IMR-90 (cell line): ENCODE measurements around the gene BLTP3A. TPM values are rescaled to one million over a fixed set of nuclear protein-coding genes. Genes with fewer than 3 reads are reported as not detected.

ENCODE experiments used
- ATAC-seq: fragments of 200-7000 bp; cut with Tn5 transposase; 2 replicates; pipeline ENCODE4 v1.9.1; 2020; ENCODE audit warnings: low read depth, mild to moderate bottlenecking, moderate library complexity
- BruUV-seq: library from RNA; stranded (reverse); fragments of 400-500 nt; replicated peaks from 2 replicates; lab custom pipeline; 2021; lab: Mats Ljungman, UMichigan
- CTCF ChIA-PET: fragments of 300-600 bp; formaldehyde crosslinking; extraction: SDS; loops from one replicate; lab custom pipeline; 2021; ENCODE audit warnings: antibody characterized with exemption; lab: Yijun Ruan, JAX
- POLR2A ChIA-PET: fragments of 300-600 bp; sonication (Branson Sonifier 250); formaldehyde crosslinking; loops from one replicate; lab custom pipeline; 2022; ENCODE audit warnings: antibody characterized with exemption; ENCODE audit not compliant: unreplicated experiment; lab: Charles Lee
- DNase-seq: peaks from one replicate; pipeline ENCODE4 v3.0.0; 2013
- H2AFZ ChIP-seq: replicated peaks from 2 replicates; pipeline ENCODE3; 2013; ENCODE audit warnings: low read length, mild to moderate bottlenecking; ENCODE audit not compliant: poor library complexity
- H2AK5ac ChIP-seq: 2 replicates; pipeline ENCODE4 v1.6.1; 2013; ENCODE audit warnings: low read depth, low read length, inconsistent platforms
- H2AK9ac ChIP-seq: replicated peaks from 2 replicates; pipeline ENCODE3; 2013; ENCODE audit warnings: mild to moderate bottlenecking, low read depth, low read length, moderate library complexity; ENCODE audit not compliant: poor library complexity
- H2BK120ac ChIP-seq: 2 replicates; pipeline ENCODE4 v1.6.1; 2013; ENCODE audit warnings: low read depth, low read length, inconsistent platforms
- H2BK15ac ChIP-seq: 3 replicates; pipeline ENCODE4 v1.6.1; 2013; ENCODE audit warnings: low read depth, low read length, inconsistent platforms
- H2BK20ac ChIP-seq: 2 replicates; pipeline ENCODE4 v1.6.1; 2013; ENCODE audit warnings: low read depth, mild to moderate bottlenecking, inconsistent platforms, low read length, moderate library complexity
- H2BK5ac ChIP-seq: 2 replicates; pipeline ENCODE4 v1.6.1; 2013; ENCODE audit warnings: mild to moderate bottlenecking, low read depth, low read length, inconsistent platforms; ENCODE audit not compliant: poor library complexity, severe bottlenecking
- H3K14ac ChIP-seq: replicated peaks from 2 replicates; pipeline ENCODE4 v1.6.1; 2013; ENCODE audit warnings: low read depth, low read length, inconsistent platforms
- H3K18ac ChIP-seq: 2 replicates; pipeline ENCODE4 v1.6.1; 2013; ENCODE audit warnings: low read depth, low read length, control low read depth
- H3K23ac ChIP-seq: 2 replicates; pipeline ENCODE4 v1.6.1; 2013; ENCODE audit warnings: low read depth, low read length, inconsistent platforms
- H3K27ac ChIP-seq: 2 replicates; pipeline ENCODE4 v1.5.1; 2013; ENCODE audit warnings: mild to moderate bottlenecking, control low read depth, low read length; ENCODE audit not compliant: insufficient read depth
- H3K27me3 ChIP-seq: 2 replicates; pipeline ENCODE4 v1.6.1; 2013; ENCODE audit warnings: low read length; ENCODE audit not compliant: control insufficient read depth, insufficient read depth
- H3K36me3 ChIP-seq: 2 replicates; pipeline ENCODE4 v1.6.1; 2013; ENCODE audit warnings: low read length, mixed read lengths; ENCODE audit not compliant: control insufficient read depth, insufficient read depth
- H3K4ac ChIP-seq: 2 replicates; pipeline ENCODE4 v1.6.1; 2013; ENCODE audit warnings: low read depth, low read length, inconsistent platforms
- H3K4me1 ChIP-seq: 2 replicates; pipeline ENCODE4 v1.6.1; 2013; ENCODE audit warnings: low read length, mixed read lengths; ENCODE audit not compliant: control insufficient read depth, insufficient read depth
- H3K4me2 ChIP-seq: 2 replicates; pipeline ENCODE4 v1.6.1; 2013; ENCODE audit warnings: low read depth, mild to moderate bottlenecking, control low read depth, low read length, moderate library complexity
- H3K4me3 ChIP-seq: 2 replicates; pipeline ENCODE4 v1.5.1; 2013; ENCODE audit warnings: low read depth, mild to moderate bottlenecking, control low read depth, low read length, moderate library complexity; ENCODE audit not compliant: insufficient read depth
- H3K56ac ChIP-seq: 2 replicates; pipeline ENCODE4 v1.6.1; 2013; ENCODE audit warnings: low read length, inconsistent platforms; ENCODE audit not compliant: insufficient read depth; ENCODE audit errors: extremely low read depth
- H3K79me1 ChIP-seq, 2 experiments: 2 replicates each; pipeline ENCODE4 v1.6.1; 2013; ENCODE audit warnings: low read length in 2 of 2, inconsistent platforms in 1 of 2, low read depth in 1 of 2
- H3K9ac ChIP-seq: 2 replicates; pipeline ENCODE4 v1.6.1; 2013; ENCODE audit warnings: low read depth, low read length, control low read depth
- H3K9me1 ChIP-seq: 2 replicates; pipeline ENCODE4 v1.6.1; 2013; ENCODE audit warnings: low read length, inconsistent platforms; ENCODE audit not compliant: insufficient read depth
- H3K9me3 ChIP-seq: 2 replicates; pipeline ENCODE4 v1.6.1; 2013; ENCODE audit warnings: low read length; ENCODE audit not compliant: control insufficient read depth, insufficient read depth
- H4K20me1 ChIP-seq: 2 replicates; pipeline ENCODE4 v1.6.1; 2013; ENCODE audit warnings: low read length, inconsistent platforms; ENCODE audit not compliant: insufficient read depth
- H4K5ac ChIP-seq: 2 replicates; pipeline ENCODE4 v1.6.1; 2013; ENCODE audit warnings: mild to moderate bottlenecking, low read depth, low read length, control low read depth
- H4K8ac ChIP-seq, 2 experiments: 2 replicates each; pipeline ENCODE4 v1.6.1; 2013; ENCODE audit warnings: low read depth in 2 of 2, low read length in 2 of 2, control low read depth in 1 of 2, inconsistent platforms in 1 of 2
- H4K91ac ChIP-seq: 2 replicates; pipeline ENCODE4 v1.6.1; 2013; ENCODE audit warnings: low read depth, low read length, inconsistent platforms; ENCODE audit not compliant: insufficient read depth
- BHLHE40 ChIP-seq: fragments of 150-350 bp; IDR thresholded peaks from 2 replicates; pipeline ENCODE4 v1.6.1; 2016; ENCODE audit warnings: mild to moderate bottlenecking, low read depth, low read length
- CHD1 ChIP-seq: IDR thresholded peaks from 2 replicates; pipeline ENCODE4 v1.6.1; 2012; ENCODE audit warnings: low read depth, low read length, improper control_type of control experiment
- CTCF ChIP-seq: conservative IDR thresholded peaks from 2 replicates; pipeline ENCODE4 v1.5.1; 2012; ENCODE audit warnings: mild to moderate bottlenecking, low read depth, low read length, improper control_type of control experiment
- ELK1 ChIP-seq: fragments of 150-350 bp; IDR thresholded peaks from 2 replicates; pipeline ENCODE4 v1.6.1; 2016; ENCODE audit warnings: low read depth, mild to moderate bottlenecking, low read length, moderate library complexity, borderline replicate concordance
- FOS ChIP-seq: fragments of 150-350 bp; IDR thresholded peaks from 2 replicates; pipeline ENCODE4 v1.6.1; 2016; ENCODE audit warnings: low read depth, low read length
- MAZ ChIP-seq: IDR thresholded peaks from 2 replicates; pipeline ENCODE4 v1.6.1; 2012; ENCODE audit warnings: low read depth, mild to moderate bottlenecking, low read length, improper control_type of control experiment, moderate library complexity, borderline replicate concordance
- MXI1 ChIP-seq: IDR thresholded peaks from 2 replicates; pipeline ENCODE4 v1.6.1; 2012; ENCODE audit warnings: low read depth, mild to moderate bottlenecking, low read length, moderate library complexity, borderline replicate concordance
- NFE2L2 ChIP-seq: fragments of 150-350 bp; IDR thresholded peaks from 2 replicates; pipeline ENCODE4 v1.6.1; 2016; ENCODE audit warnings: low read depth, mild to moderate bottlenecking, low read length
- POLR2A ChIP-seq: IDR thresholded peaks from 2 replicates; pipeline ENCODE4 v1.6.1; 2012; ENCODE audit warnings: mild to moderate bottlenecking, low read depth, low read length
- RAD21 ChIP-seq: IDR thresholded peaks from 2 replicates; pipeline ENCODE4 v1.6.1; 2012; ENCODE audit warnings: low read length, improper control_type of control experiment
- RCOR1 ChIP-seq: IDR thresholded peaks from 2 replicates; pipeline ENCODE4 v1.6.1; 2012; ENCODE audit warnings: mild to moderate bottlenecking, low read length, improper control_type of control experiment; ENCODE audit not compliant: insufficient replicate concordance
- SMC3 ChIP-seq: fragments of 150-350 bp; IDR thresholded peaks from 2 replicates; pipeline ENCODE4 v1.6.1; 2016; ENCODE audit warnings: low read depth, mild to moderate bottlenecking, antibody characterized with exemption, low read length, moderate library complexity
- WGBS, 2 experiments: methylation state at CpG; one replicate each; pipeline versions ENCODE4 v1.1.5 to v1.1.7; 2013; ENCODE audit warnings: missing lambda C conversion rate in 2 of 2; ENCODE audit not compliant: insufficient read length in 1 of 2; ENCODE audit errors: extremely low coverage in 2 of 2; 5-methylcytosine and 5-hydroxymethylcytosine counted together
- dilution Hi-C: fragments of 300-500 bp; cut with HindIII; formaldehyde crosslinking; loops from one replicate; pipeline ENCODE4 v1.14.3; 2018; ENCODE audit warnings: low sequenced_read_pairs; ENCODE audit not compliant: unreplicated experiment
- in situ Hi-C: fragments of 300-500 bp; cut with MboI; formaldehyde crosslinking; loops from 3 replicates; pipeline ENCODE4 v1.14.3; 2019; ENCODE audit warnings: low sequenced_read_pairs, inconsistent platforms, mixed read lengths
- intact Hi-C: fragments of 100-400 bp; cut with micrococcal nuclease; formaldehyde crosslinking; loops from 2 replicates; pipeline ENCODE4 v1.10.0; 2022
- polyA plus RNA-seq, 3 experiments: library from polyadenylated mRNA; depleted of rRNA; stranded (reverse); fragments of >200 nt; gene quantifications; 2 replicates each; pipeline ENCODE4 v1.2.3, GENCODE V29; 2012; ENCODE audit warnings: low replicate concordance in 1 of 3
- total RNA-seq: library from RNA; depleted of rRNA; stranded (reverse); fragments of >200 nt; gene quantifications from 2 replicates; pipeline ENCODE4 v1.2.3, GENCODE V29; 2012
- TF ChIP-seq, protein P1 (sequence below): fragments of 150-350 bp; IDR thresholded peaks from 2 replicates; pipeline ENCODE4 v1.6.1; 2017; ENCODE audit warnings: mild to moderate bottlenecking, antibody characterized with exemption, low read length, low read depth

The BLTP3A gene
- total and polyA plus RNA-seq, 2 of the 4 experiments (the other 2 are of a cell fraction): 3.0 to 4.7 TPM

GRCh38 chr6:34748757-34749156 is 43.1 kb upstream of the BLTP3A start:
- no peak overlapping the region for H2BK120ac ChIP-seq
- H3K14ac ChIP-seq: no peak overlapping the region
- no peaks in the 10 kb centered on the region for H3K79me1 ChIP-seq
- ATAC-seq (no peak), DNase-seq (no peak)
- no peaks in the 10 kb centered on the region for H3K4me1 ChIP-seq
- no peak overlapping the region for H3K9ac ChIP-seq
- no peak overlapping the region for H2AK5ac ChIP-seq
- in situ Hi-C loops: no loop called here
- H4K5ac ChIP-seq: no peak overlapping the region
- H3K27ac ChIP-seq: no peak overlapping the region
- H3K4me3 ChIP-seq: no peak overlapping the region
- no peak overlapping the region for H2BK15ac ChIP-seq
- no peak overlapping the region for H3K18ac ChIP-seq
- H3K4me2 ChIP-seq: no peak overlapping the region
- dilution Hi-C loops: no loop called here
- no peaks in the 10 kb centered on the region for H4K20me1 ChIP-seq
- H2AK9ac ChIP-seq: no peak overlapping the region
- no peaks in the 10 kb centered on the region for H3K9me3 ChIP-seq
- peaks cover 6% of the 10 kb centered on the region for H3K27me3 ChIP-seq
- no peaks in the 10 kb centered on the region for H3K9me1 ChIP-seq
- no peak overlapping the region for H2BK20ac ChIP-seq
- no TSS peak for BruUV-seq
- no peak overlapping the region for H3K23ac ChIP-seq
- TF ChIP-seq MXI1 (no peak), RCOR1 (no peak), SMC3 (no peak), NFE2L2 (no peak), FOS (no peak), CHD1 (no peak), ELK1 (no peak), BHLHE40 (no peak), POLR2A (no peak), MAZ (no peak), CTCF (no peak), RAD21 (no peak)
- TF ChIP-seq, protein P1, sequence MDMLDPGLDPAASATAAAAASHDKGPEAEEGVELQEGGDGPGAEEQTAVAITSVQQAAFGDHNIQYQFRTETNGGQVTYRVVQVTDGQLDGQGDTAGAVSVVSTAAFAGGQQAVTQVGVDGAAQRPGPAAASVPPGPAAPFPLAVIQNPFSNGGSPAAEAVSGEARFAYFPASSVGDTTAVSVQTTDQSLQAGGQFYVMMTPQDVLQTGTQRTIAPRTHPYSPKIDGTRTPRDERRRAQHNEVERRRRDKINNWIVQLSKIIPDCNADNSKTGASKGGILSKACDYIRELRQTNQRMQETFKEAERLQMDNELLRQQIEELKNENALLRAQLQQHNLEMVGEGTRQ: no peak
- WGBS, 2 experiments: no CpG with 5 or more reads among the region's 2 CpGs
- no peaks in the 10 kb centered on the region for H3K36me3 ChIP-seq
- intact Hi-C loops: no loop called here
- CTCF ChIA-PET: no interaction called here
- no peak overlapping the region for H3K4ac ChIP-seq
- no peak overlapping the region for H2AFZ ChIP-seq
- H4K91ac ChIP-seq: no peak overlapping the region
- no peak overlapping the region for H2BK5ac ChIP-seq
- H3K56ac ChIP-seq: no peak overlapping the region
- POLR2A ChIA-PET: interaction anchor here (0.7 kb wide), 1 partner anchor 8 kb away, joined by 3 read pairs; the partner anchor contains the start of gene SNRPC
- H4K8ac ChIP-seq: no peak overlapping the region
